C4-2B (cell line): Measurements from ENCODE around the gene CASQ2.
"Not testable (repeated sequence)": the region's sequence is repeated elsewhere in the genome, so short reads cannot be mapped to it uniquely, and the experiment has no call there.

Experiments used
- H3K27ac ChIP-seq: fragments of 450-650 bp; 2 replicates; pipeline ENCODE4 v1.5.1; 2017
- ZFX ChIP-seq: fragments of 450-650 bp; IDR thresholded peaks from 2 replicates; pipeline ENCODE4 v1.6.1; 2017
- TF ChIP-seq, protein P1 (sequence below): fragments of 450-650 bp; conservative IDR thresholded peaks from 2 replicates; pipeline ENCODE4 v1.5.1; 2017; ENCODE audit warnings: mild to moderate bottlenecking

The CASQ2 gene

DNA sequence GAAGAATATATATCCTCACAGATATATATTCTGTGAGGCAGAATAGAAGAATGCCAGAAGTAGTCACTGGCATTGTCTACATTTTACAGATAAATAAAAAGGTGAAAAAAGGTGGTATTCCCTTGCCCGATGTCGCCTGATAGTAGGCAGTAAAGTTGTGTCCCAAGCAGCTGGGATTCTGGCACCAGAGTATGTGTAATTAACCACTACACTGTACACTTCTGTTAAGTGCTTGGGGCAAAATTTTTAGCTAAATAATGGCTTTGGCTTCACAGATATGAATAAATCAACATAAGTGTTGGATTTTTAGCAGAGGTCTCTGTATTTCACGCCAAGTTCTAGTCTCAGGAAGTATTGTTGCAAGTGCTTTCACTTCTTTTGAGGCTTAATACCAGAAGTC is 13.3 kb upstream of the CASQ2 start:
- no peak overlapping the region for H3K27ac ChIP-seq
- no peak for TF ChIP-seq ZFX

DNA sequence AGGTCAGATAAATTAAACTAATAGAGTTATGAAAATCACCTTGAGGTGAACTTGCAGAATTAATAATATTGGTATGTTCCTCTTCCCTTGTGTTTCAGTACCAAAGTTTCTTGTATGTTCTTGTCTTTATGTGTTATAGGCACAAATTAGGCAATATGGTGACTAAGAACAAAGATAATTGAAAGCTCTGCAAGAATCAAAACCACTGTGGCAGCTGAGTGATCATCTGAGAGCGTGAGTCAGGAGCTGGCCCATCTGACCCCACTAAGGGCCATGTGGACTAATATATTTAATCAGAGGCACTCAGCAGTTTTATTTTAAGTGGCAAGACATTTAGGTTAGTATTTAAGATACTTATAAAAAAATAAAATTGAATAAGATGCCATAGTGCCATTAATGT is 12.8 kb upstream of the CASQ2 start:
- no peak overlapping the region for H3K27ac ChIP-seq
- no peak for TF ChIP-seq ZFX
- TF ChIP-seq, protein P1, sequence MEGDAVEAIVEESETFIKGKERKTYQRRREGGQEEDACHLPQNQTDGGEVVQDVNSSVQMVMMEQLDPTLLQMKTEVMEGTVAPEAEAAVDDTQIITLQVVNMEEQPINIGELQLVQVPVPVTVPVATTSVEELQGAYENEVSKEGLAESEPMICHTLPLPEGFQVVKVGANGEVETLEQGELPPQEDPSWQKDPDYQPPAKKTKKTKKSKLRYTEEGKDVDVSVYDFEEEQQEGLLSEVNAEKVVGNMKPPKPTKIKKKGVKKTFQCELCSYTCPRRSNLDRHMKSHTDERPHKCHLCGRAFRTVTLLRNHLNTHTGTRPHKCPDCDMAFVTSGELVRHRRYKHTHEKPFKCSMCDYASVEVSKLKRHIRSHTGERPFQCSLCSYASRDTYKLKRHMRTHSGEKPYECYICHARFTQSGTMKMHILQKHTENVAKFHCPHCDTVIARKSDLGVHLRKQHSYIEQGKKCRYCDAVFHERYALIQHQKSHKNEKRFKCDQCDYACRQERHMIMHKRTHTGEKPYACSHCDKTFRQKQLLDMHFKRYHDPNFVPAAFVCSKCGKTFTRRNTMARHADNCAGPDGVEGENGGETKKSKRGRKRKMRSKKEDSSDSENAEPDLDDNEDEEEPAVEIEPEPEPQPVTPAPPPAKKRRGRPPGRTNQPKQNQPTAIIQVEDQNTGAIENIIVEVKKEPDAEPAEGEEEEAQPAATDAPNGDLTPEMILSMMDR: no peak

DNA sequence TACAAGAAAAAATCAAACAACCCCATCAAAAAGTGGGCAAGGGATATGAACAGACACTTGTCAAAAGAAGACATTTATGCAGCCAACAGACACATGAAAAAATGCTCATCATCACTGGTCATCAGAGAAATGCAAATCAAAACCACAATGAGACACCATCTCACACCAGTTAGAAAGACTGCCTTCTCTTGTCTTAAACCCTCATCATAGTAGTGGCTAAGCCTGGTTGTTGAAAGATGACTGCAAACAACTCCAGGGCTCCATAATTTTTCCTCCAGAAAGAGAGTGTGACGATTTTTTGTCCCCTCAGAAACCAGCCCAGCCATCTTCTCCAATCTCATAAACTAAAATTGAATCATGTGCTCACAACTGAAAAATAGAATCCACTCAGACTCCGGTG is 12.1 kb upstream of the CASQ2 start:
- H3K27ac ChIP-seq: not testable (repeated sequence)

DNA sequence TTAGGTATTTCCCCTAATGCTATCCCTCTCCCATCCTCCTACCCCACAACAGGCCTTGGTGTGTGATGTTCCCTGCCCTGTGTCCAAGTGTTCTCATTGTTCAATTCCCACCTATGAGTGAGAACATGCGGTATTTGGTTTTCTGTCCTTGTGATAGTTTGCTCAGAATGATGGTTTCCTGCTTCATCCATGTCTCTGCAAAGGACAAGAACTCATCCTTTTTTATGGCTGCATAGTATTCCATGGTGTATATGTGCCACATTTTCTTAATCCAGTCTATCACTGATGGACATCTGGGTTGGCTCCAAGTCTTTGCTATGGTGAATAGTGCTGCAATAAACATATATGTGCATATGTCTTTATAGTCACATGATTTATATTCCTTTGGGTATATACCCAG is 10.6 kb upstream of the CASQ2 start:
- not testable (repeated sequence) for H3K27ac ChIP-seq

DNA sequence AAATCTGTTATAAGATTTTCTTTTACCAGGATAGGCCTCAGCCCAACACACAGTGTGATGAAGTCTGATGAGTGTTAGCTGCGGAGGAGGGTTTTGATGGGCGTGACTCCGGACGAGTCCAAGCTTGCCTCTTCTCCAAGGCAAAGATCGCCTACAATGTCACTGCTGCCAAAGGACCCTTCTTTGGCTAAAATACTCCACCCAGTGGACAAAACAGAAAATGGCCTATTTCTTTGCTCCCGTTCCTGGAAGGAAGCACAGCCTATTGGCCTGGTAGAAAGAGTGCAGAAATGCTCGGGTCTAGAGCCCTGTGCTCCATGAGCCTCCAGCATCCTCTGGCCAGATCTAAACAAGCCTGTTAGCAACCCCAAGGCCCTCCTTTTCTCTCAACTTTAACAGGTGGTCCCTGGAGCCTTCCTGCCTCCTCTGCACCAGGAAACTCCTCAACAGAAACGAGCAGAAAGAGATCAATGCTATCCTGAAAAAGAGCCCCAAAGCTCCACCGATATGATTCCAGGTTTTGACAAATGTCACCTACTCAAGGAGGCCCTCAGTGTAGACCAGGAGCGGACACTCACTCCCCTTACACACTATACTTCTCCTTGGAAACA is 3.4 kb upstream of the CASQ2 start:
- no peak overlapping the region for H3K27ac ChIP-seq
- TF ChIP-seq ZFX: no peak
- TF ChIP-seq, protein P1: peak; percentile 80

DNA sequence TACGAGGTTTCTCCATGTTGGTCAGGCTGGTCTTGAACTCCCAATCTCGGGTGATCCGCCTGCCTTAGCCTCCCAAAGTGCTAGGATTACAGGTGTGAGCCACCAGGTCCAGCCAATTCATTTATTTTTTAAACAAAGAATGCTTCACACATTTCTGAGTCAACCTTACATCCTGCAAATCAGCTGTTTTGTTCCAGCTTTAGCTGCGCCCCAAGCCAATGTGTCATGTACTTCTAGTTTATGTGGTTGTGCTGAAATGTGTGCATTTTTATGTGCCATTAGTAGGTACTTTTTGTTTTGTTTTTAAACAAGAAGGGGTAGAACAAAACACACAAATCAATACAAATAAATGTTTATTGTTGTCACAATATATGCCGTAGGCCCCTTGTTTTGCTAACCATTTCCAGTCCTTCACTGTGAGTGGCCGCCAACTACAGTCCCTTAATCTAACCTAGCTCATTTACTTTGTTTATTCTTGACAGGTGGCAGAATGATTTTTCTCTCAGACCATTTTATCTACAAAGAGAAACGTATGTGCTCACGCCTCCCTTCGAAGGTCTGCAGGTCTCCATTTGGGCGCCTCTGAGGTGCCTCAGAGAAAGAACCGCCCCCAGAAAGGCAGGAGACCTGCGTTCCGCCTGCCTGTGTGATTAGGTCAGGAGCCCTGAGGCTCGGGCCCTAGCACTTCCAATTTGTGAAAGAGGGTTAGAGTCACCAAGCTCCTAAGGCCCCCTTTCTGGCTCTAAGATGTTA is 2.8 kb upstream of the CASQ2 start:
- TF ChIP-seq, protein P1: no peak
- no peak overlapping the region for H3K27ac ChIP-seq

DNA sequence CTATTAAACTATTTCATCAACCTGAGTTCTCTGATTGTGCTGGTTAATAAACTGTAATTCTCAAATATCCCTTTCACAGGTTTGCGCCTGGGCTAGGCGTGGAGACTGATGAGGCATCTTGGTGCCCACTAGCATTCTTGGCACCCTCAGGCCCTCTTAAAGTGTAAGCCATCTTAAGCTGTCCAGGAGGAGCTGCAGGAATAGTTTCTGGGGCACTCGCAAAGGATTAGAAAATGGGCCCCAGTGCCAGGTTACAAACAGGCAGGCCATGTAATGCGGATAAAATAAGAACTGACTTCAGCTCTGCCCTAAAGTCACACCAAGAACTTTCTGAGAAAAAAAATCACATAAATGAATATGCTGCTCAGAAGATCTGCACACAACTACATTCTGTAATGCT is 1.1 kb downstream of the CASQ2 start:
- no peak overlapping the region for H3K27ac ChIP-seq
- TF ChIP-seq ZFX: no peak
- TF ChIP-seq, protein P1: no peak

DNA sequence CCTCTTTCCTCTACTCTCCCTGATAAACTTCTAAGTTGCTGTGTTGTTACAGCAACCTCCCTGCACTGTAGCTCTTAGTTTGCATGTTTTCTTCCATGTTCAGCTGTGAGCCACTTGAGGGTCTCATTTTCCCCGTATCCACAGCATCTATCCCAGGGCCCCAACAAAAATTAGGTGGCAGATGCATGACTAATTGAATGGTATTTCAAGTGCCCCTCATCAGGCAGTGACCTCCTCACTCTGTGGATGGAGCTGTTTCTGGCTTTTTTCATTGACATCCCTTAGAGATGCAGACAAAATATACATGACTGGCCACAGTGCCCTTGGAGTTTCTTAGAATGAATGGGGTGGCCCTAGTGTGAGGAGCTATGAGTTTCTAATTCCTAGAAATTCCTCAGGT is 3.4 kb downstream of the CASQ2 start:
- TF ChIP-seq ZFX: no peak
- TF ChIP-seq, protein P1: no peak
- H3K27ac ChIP-seq: no peak overlapping the region

DNA sequence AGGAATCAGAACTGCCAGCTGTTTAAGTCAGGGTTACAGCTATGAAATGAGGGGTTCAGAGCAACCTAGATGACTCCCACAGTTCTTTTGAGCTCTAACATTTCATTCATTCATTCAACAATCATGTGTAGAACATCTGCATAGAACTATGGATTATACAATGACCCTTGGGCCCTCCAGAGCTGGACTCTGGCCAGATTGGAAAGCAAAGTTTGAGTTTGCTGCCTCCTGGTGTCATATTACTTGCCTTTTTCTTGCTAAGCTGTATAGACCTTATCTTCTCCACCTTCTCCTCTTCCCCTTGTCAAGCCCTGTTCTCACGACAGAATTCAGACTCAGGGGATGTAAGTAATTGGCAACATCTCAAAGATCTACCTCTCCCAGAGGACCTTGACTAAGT is 4.0 kb downstream of the CASQ2 start:
- TF ChIP-seq, protein P1: peak; percentile 75
- TF ChIP-seq ZFX: no peak
- H3K27ac ChIP-seq: no peak overlapping the region
